Right lobe of liver (tissue), 6 donors: ENCODE data around the gene RBCK1. TPM values are rescaled to one million over a fixed set of nuclear protein-coding genes. Genes with fewer than 3 reads are reported as not detected.

Source experiments
- ATAC-seq, 4 donors: fragments of 200-7000 bp; cut with Tn5 transposase; one replicate each; pipeline ENCODE4 v1.9.1; 2020; ENCODE audit warnings: mild to moderate bottlenecking in 4 of 4, moderate library complexity in 4 of 4
- DNase-seq, 3 donors: peaks; one replicate each; pipeline ENCODE4 v3.0.0-alpha.2; 2020
- H3K27ac ChIP-seq, 3 donors: fragments of 200-600 bp; one replicate each; pipeline ENCODE4 v1.8.0; 2022
- H3K27me3 ChIP-seq, 2 donors: fragments of 200-600 bp; one replicate each; pipeline ENCODE4 v1.8.0; 2022
- H3K36me3 ChIP-seq, 4 donors: fragments of 200-600 bp; sonication (generic) in 1 of 4; one replicate each; pipeline versions ENCODE4 v1.5.1 to v1.8.0; 2017 to 2022; ENCODE audit warnings: control low read depth in 1 of 4
- H3K4me1 ChIP-seq, 4 donors: fragments of 200-600 bp; sonication (generic) in 1 of 4; one replicate each; pipeline versions ENCODE4 v1.5.1 to v1.8.0; 2017 to 2022; ENCODE audit warnings: control low read depth in 1 of 4
- H3K4me3 ChIP-seq, 3 donors: fragments of 200-600 bp; one replicate each; pipeline ENCODE4 v1.8.0; 2022
- H3K9me3 ChIP-seq, 4 donors: fragments of 200-600 bp; sonication (generic) in 1 of 4; one replicate each; pipeline versions ENCODE4 v1.5.1 to v1.8.0; 2017 to 2022; ENCODE audit warnings: control low read depth in 1 of 4
- POLR2A ChIP-seq: fragments of 450-650 bp; IDR thresholded peaks from one replicate; pipeline ENCODE4 v1.6.1; 2017; ENCODE audit warnings: antibody characterized with exemption, mild to moderate bottlenecking
- WGBS: methylation state at CpG from one replicate; pipeline ENCODE4 v1.1.6; 2018; ENCODE audit warnings: low coverage, low lambda C conversion rate; ENCODE audit not compliant: insufficient coverage; ENCODE audit errors: missing lambda C conversion rate; 5-methylcytosine and 5-hydroxymethylcytosine counted together
- intact Hi-C, 2 donors: fragments of 100-400 bp; cut with DNase I; formaldehyde crosslinking; loops; one replicate each; pipeline versions ENCODE4 v1.11.2 to v1.14.1; 2022
- total RNA-seq, 6 experiments: library from RNA; depleted of rRNA in 2 of 6; stranded (reverse); fragments of >200 nt in 2 of 6; fragmentation: NEBNext Ultra II Directional in 3 of 6; extraction: Animal tissue kit (Norgen Biotek cat#: 25700) in 3 of 6; gene quantifications; one replicate each; pipeline versions ENCODE4 v1.1.0 to v1.2.4, GENCODE V29; 2016 to 2023
- TF ChIP-seq, protein P1 (sequence below), 4 donors: fragments of 200-600 bp in 3 of 4; fragments of 450-650 bp in 1 of 4; IDR thresholded peaks; one replicate each; pipeline versions ENCODE4 v1.5.1 to v1.8.0; 2016 to 2022; ENCODE audit warnings: antibody characterized with exemption in 4 of 4, mild to moderate bottlenecking in 2 of 4
- donor health status: DM: no; HTN: yes; CAD: no.
- donor health status: DM: no; HTN: no; CAD: no.
- donor health status: DM: no; HTN: no; CAD: no.
- donor health status: DM: no; HTN: yes; CAD: no.
- donor health status: DM: no; HTN: yes; CAD: no.

RBCK1 gene
- total RNA-seq, 6 experiments from 2014 or later: 63.1 to 113 (median 85.6) TPM

DNA sequence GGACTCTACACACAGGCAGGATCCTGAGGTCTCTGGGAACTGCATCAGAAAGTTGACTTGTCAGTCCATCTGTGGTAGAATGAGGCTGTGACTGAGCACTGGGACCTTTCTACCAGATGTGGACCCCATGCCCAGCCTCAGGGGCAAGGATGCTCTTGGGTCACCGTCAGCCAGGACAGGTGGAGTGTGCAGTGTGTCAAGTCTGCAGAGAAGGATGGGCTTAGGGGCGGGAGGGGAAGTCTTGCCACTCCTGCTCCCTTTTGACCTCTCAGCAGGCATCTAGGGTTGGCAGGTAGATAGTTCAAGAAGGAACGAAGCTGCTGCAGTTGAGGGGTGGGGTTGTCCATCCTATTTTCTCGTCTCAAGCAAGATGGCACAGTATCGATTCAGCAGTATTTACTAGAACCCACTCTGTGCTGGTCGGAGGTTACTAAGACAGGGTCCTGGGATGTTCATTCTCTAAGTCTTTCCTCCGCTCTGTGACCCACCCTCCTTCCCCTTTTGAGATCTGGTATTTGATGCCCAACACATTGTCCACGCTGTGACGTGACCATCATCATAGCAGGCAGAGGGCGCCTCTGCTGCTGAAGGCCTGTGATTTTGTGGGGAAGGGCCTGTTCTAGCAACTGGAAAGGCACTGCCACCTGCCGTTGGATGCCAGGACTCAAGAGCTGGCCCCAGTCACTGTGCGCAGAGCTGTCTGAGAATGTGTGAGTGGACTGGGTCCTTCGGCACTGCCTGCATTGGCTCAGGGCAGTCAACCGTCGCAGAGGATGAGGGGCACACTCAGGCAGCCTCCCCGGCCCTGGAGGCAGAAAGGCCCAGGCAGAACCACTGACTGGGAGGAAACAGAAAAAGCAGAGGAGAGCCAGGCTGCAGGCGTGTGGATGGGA lies 23.2 kb downstream of the RBCK1 start:
- Histone ChIP-seq H3K27me3 (no peaks in the 10 kb centered on the region), H3K9me3 (no peaks in the 10 kb centered on the region), H3K36me3 (peaks cover 0 to 39% (median 9%) of the 10 kb centered on the region in 4 donors), H3K27ac (no peak overlapping the region), H3K4me1 (peaks cover 0 to 40% (median 17%) of the 10 kb centered on the region in 4 donors), H3K4me3 (no peak overlapping the region)
- TF ChIP-seq, protein P1, sequence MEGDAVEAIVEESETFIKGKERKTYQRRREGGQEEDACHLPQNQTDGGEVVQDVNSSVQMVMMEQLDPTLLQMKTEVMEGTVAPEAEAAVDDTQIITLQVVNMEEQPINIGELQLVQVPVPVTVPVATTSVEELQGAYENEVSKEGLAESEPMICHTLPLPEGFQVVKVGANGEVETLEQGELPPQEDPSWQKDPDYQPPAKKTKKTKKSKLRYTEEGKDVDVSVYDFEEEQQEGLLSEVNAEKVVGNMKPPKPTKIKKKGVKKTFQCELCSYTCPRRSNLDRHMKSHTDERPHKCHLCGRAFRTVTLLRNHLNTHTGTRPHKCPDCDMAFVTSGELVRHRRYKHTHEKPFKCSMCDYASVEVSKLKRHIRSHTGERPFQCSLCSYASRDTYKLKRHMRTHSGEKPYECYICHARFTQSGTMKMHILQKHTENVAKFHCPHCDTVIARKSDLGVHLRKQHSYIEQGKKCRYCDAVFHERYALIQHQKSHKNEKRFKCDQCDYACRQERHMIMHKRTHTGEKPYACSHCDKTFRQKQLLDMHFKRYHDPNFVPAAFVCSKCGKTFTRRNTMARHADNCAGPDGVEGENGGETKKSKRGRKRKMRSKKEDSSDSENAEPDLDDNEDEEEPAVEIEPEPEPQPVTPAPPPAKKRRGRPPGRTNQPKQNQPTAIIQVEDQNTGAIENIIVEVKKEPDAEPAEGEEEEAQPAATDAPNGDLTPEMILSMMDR (IDR thresholded peaks at IDR 0.05): peak; percentile 39 to 57 (median 46)
- no peak for TF ChIP-seq POLR2A
- intact Hi-C loops: no loop called here
- ATAC-seq: peak; percentile 23 to 34 (median 30)
- peak in 1 of 3 donors; percentile 46 for DNase-seq
- WGBS: 62% methylated on average over 11 of the region's 17 CpGs

DNA sequence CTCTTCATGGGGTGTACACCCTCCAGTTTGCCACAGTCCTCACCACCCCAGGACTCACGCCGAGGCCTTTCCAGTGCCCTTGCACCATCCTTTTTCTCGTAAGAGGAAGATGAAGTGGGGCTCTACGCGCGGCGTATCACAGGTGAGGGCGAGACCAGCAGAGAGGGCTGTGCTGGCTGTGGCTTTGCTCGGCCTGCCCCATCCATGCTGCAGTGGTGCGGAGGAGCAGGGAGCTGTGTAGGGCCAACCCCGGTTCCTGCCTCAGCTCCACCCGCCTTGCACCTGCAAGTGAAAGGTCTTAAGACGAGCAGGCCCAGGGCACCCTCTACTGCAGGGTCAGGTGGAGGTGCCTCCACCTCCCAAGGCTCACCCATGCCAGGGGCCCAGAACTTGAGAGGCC lies 24.1 kb downstream of the RBCK1 start:
- Histone ChIP-seq H3K36me3 (peaks cover 0 to 46% (median 10%) of the 10 kb centered on the region in 4 donors), H3K9me3 (no peaks in the 10 kb centered on the region), H3K27ac (no peak overlapping the region), H3K4me3 (no peak overlapping the region), H3K27me3 (no peaks in the 10 kb centered on the region), H3K4me1 (peaks cover 0 to 40% (median 17%) of the 10 kb centered on the region in 4 donors)
- intact Hi-C loops: no loop called here
- 93% methylated on average over 3 of the region's 13 CpGs for WGBS
- no peak for TF ChIP-seq POLR2A
- TF ChIP-seq, protein P1 (IDR thresholded peaks at IDR 0.05): no peak
- no peak for ATAC-seq
- no peak for DNase-seq

DNA sequence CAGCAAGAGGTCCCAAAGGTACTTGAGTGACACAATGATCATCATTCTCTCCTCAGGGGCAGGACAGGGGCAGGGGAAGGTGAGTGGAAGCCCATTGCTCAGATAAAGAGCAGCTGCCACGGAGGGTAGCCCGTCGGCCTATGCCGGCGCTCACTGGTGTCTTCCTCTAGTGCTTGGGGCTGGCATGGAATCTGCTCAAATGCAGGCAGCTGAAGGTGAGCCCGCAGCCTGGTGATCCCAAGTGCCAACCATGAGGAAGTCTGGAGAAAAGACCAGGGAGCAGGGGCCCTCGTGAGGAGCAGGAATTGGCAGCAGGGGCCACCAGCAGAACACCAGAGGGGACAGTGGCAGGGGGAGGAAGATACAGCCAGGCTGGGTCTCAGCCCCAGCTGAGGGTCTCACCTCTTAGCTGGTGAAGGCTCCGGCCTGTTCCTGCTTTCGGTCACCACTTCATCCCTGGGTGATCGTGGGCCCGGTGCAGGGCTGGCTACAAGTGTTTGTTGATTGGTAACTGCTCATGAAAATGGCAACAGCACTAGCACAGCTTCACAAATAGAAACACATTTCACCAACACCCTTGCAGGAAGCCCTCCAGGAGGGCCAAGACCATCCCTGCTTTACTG lies 24.7 kb downstream of the RBCK1 start:
- Histone ChIP-seq H3K36me3 (peaks cover 3 to 52% (median 10%) of the 10 kb centered on the region in 4 donors), H3K9me3 (no peaks in the 10 kb centered on the region), H3K27me3 (no peaks in the 10 kb centered on the region), H3K4me3 (no peak overlapping the region), H3K4me1 (peaks cover 0 to 40% (median 17%) of the 10 kb centered on the region in 4 donors), H3K27ac (no peak overlapping the region)
- TF ChIP-seq POLR2A: peak; percentile 11
- TF ChIP-seq, protein P1 (IDR thresholded peaks at IDR 0.05): no peak
- intact Hi-C loops: no loop called here
- 60% methylated on average over 1 of the region's 11 CpGs for WGBS
- ATAC-seq (no peak), DNase-seq (no peak)

DNA sequence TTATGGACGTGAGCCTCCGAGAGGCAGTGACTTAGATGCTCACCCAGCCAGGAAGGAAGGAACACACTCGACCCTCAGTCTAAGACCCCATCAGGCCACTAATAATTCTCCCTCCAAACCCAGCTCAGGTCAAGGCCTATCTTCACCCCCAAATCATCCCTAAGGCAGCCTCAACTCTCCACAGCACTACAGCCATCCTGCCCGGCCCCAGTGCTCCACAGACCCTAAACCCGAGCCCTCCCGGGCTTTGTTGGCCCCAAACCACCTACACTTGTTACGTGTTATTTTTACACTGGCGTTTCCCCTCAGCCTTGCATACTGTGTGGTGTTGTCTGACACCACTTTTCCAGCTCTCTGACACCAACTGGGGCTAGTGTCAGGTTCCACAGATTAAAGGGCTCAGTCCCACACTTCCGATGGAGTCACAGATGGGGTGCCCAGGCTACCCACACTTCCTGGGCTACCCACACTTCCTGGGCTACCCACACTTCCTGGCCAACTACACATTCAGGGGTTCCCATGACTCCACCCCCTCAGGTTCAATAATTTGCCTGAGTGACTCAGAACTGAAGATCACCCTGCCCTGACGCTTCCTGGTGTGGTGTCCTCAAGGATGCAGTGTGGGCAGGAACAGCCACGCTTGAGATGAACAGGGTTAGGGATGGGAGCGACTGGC lies 25.3 kb downstream of the RBCK1 start:
- H3K4me3 ChIP-seq: no peak overlapping the region
- H3K9me3 ChIP-seq: no peaks in the 10 kb centered on the region
- DNase-seq (no peak), ATAC-seq (peak in 1 of 4 donors; percentile 8)
- no peak overlapping the region for H3K27ac ChIP-seq
- intact Hi-C loops: no loop called here
- peaks cover 3 to 53% (median 10%) of the 10 kb centered on the region in 4 donors for H3K36me3 ChIP-seq
- WGBS: 85% methylated on average over 10 of the region's 12 CpGs
- TF ChIP-seq POLR2A: no peak
- TF ChIP-seq, protein P1 (IDR thresholded peaks at IDR 0.05): no peak
- H3K27me3 ChIP-seq: no peaks in the 10 kb centered on the region
- H3K4me1 ChIP-seq: peaks cover 0 to 40% (median 17%) of the 10 kb centered on the region in 4 donors
